A549 (cell line): ENCODE data around the gene MYLK. TPM values are rescaled to one million over a fixed set of nuclear protein-coding genes. Genes with fewer than 3 reads are reported as not detected.

Experiments
- ATAC-seq, 2 experiments: fragments of 200-7000 bp in 1 of 2; fragments of >200 bp in 1 of 2; cut with Nextera tagmentation in 1 of 2; cut with Tn5 transposase in 1 of 2; 3 replicates each; pipeline versions ENCODE4 v1.8.0 to v1.9.1; 2018 to 2020; ENCODE audit warnings: mild to moderate bottlenecking in 1 of 2, moderate library complexity in 1 of 2
- CTCF ChIA-PET: fragments of 300-600 bp; sonication (Branson Sonifier 250); formaldehyde crosslinking; extraction: SDS; loops from one replicate; lab custom pipeline; 2021; ENCODE audit warnings: antibody characterized with exemption, inconsistent platforms; lab: Yijun Ruan, JAX
- POLR2A ChIA-PET: fragments of 350-600 bp; formaldehyde crosslinking; extraction: SDS; loops from one replicate; lab custom pipeline; 2021; ENCODE audit warnings: antibody characterized with exemption, inconsistent platforms; lab: Yijun Ruan, JAX
- DNase-seq, 2 experiments: peaks; one replicate each; pipeline versions ENCODE4 v3.0.0 to v3.0.0-alpha.2; 2011 to 2016; ENCODE audit warnings: low read depth in 1 of 2, low spot score in 1 of 2
- FAIRE-seq: peaks from 2 replicates; lab custom pipeline; 2011; peaks lifted over from hg19 to GRCh38; lab: Jason Lieb, UNC
- H3K27ac ChIP-seq, 2 experiments: fragments of >200 bp; sonication (Bioruptor Twin); formaldehyde crosslinking; 3 replicates each; pipeline ENCODE4 v1.5.1; 2016 to 2017
- H3K4me1 ChIP-seq: fragments of >200 bp; sonication (Bioruptor Twin); formaldehyde crosslinking; 3 replicates; pipeline ENCODE4 v1.6.1; 2016
- H3K4me2 ChIP-seq: fragments of >200 bp; sonication (Bioruptor Twin); formaldehyde crosslinking; 3 replicates; pipeline ENCODE4 v1.6.1; 2016
- H3K4me3 ChIP-seq: fragments of >200 bp; sonication (Bioruptor Twin); formaldehyde crosslinking; 3 replicates; pipeline ENCODE4 v1.5.1; 2016
- H3K9me3 ChIP-seq: fragments of >200 bp; sonication (Bioruptor Twin); formaldehyde crosslinking; 3 replicates; pipeline ENCODE4 v1.6.1; 2016
- BHLHE40 ChIP-seq: IDR thresholded peaks from 2 replicates; pipeline ENCODE4 v1.6.1; 2012; ENCODE audit warnings: low read depth, low read length, inconsistent platforms
- CBX2 ChIP-seq: fragments of 200-600 bp; sonication (generic); IDR thresholded peaks from 2 replicates; pipeline ENCODE4 v1.6.1; 2016; ENCODE audit warnings: low read depth, mild to moderate bottlenecking, borderline replicate concordance
- CBX8 ChIP-seq: fragments of 200-600 bp; sonication (generic); IDR thresholded peaks from 2 replicates; pipeline ENCODE4 v1.6.1; 2016
- CHD4 ChIP-seq: fragments of 200-600 bp; sonication (generic); IDR thresholded peaks from 2 replicates; pipeline ENCODE4 v1.6.1; 2016; ENCODE audit warnings: antibody characterized with exemption, mild to moderate bottlenecking, borderline replicate concordance
- EHF ChIP-seq: fragments of 250-450 bp; sonication (Bioruptor Pico); IDR thresholded peaks from 2 replicates; pipeline ENCODE4 v1.5.0; 2020; ENCODE audit warnings: mild to moderate bottlenecking
- EHMT2 ChIP-seq: fragments of 200-600 bp; sonication (generic); IDR thresholded peaks from 2 replicates; pipeline ENCODE4 v1.6.1; 2016; ENCODE audit warnings: antibody characterized with exemption, low read depth, mild to moderate bottlenecking, moderate library complexity
- FOSB ChIP-seq: fragments of 250-450 bp; sonication (Bioruptor Pico); IDR thresholded peaks from 2 replicates; pipeline ENCODE4 v1.5.0; 2020; ENCODE audit warnings: mild to moderate bottlenecking, moderate library complexity
- HES2 ChIP-seq: fragments of >200 bp; sonication (Bioruptor Twin); formaldehyde crosslinking; IDR thresholded peaks from 2 replicates; pipeline ENCODE4 v1.6.1; 2016
- HOXB5 ChIP-seq: fragments of 250-450 bp; sonication (Bioruptor Pico); IDR thresholded peaks from 2 replicates; pipeline ENCODE4 v1.5.0; 2020; ENCODE audit warnings: mild to moderate bottlenecking, moderate library complexity
- KDM1A ChIP-seq: fragments of 200-600 bp; sonication (generic); IDR thresholded peaks from 2 replicates; pipeline ENCODE4 v1.6.1; 2016; ENCODE audit warnings: low read depth, mild to moderate bottlenecking
- MYC ChIP-seq: IDR thresholded peaks from 2 replicates; pipeline ENCODE4 v1.6.1; 2012; ENCODE audit warnings: mild to moderate bottlenecking, inconsistent platforms, low read length, improper control_type of control experiment, borderline replicate concordance
- NPAS2 ChIP-seq: fragments of 250-450 bp; sonication (Bioruptor Pico); IDR thresholded peaks from 2 replicates; pipeline ENCODE4 v1.8.0; 2022; ENCODE audit warnings: mild to moderate bottlenecking, moderate library complexity, borderline replicate concordance
- NR3C1 ChIP-seq: fragments of >200 bp; sonication (Bioruptor Twin); formaldehyde crosslinking; IDR thresholded peaks from 3 replicates; pipeline ENCODE4 v1.6.1; 2017
- PBX3 ChIP-seq: IDR thresholded peaks from 2 replicates; pipeline ENCODE4 v1.6.1; 2012
- POLR2A ChIP-seq: IDR thresholded peaks from 2 replicates; pipeline ENCODE4 v1.6.1; 2012; ENCODE audit warnings: mild to moderate bottlenecking, low read length
- POLR2AphosphoS2 ChIP-seq: conservative IDR thresholded peaks from 2 replicates; pipeline ENCODE4 v1.6.1; 2012; ENCODE audit warnings: low read length, improper control_type of control experiment, inconsistent platforms
- RAD21 ChIP-seq, 2 experiments: fragments of >200 bp in 1 of 2; sonication (Bioruptor Twin) in 1 of 2; formaldehyde crosslinking in 1 of 2; IDR thresholded peaks in 1 of 2; conservative IDR thresholded peaks in 1 of 2; 2 replicates in 1 of 2; 3 replicates in 1 of 2; pipeline ENCODE4 v1.6.1; 2012 to 2018; ENCODE audit warnings: inconsistent platforms in 1 of 2
- RARB ChIP-seq: fragments of 250-450 bp; sonication (Bioruptor Pico); IDR thresholded peaks from 2 replicates; pipeline ENCODE4 v1.8.0; 2021; ENCODE audit warnings: mild to moderate bottlenecking, moderate library complexity
- REST ChIP-seq: fragments of 200-600 bp; sonication (generic); IDR thresholded peaks from 2 replicates; pipeline ENCODE4 v1.6.1; 2016; ENCODE audit warnings: antibody characterized with exemption, mild to moderate bottlenecking, moderate library complexity
- SMC3 ChIP-seq: fragments of >200 bp; sonication (Bioruptor Twin); formaldehyde crosslinking; IDR thresholded peaks from 3 replicates; pipeline ENCODE4 v1.6.1; 2018; ENCODE audit warnings: inconsistent platforms
- SREBF2 ChIP-seq: fragments of 450-650 bp; IDR thresholded peaks from 2 replicates; pipeline ENCODE4 v1.6.1; 2014; ENCODE audit warnings: mild to moderate bottlenecking, moderate library complexity
- TP53 ChIP-seq: fragments of 250-450 bp; sonication (Bioruptor Pico); IDR thresholded peaks from 2 replicates; pipeline ENCODE4 v1.5.0; 2021; ENCODE audit warnings: mild to moderate bottlenecking, moderate library complexity
- ZFP36 ChIP-seq: fragments of 450-650 bp; IDR thresholded peaks from 2 replicates; pipeline ENCODE4 v1.6.1; 2014; ENCODE audit warnings: borderline replicate concordance; ENCODE audit not compliant: partially characterized antibody
- WGBS: methylation state at CpG from one replicate; pipeline ENCODE4 v1.1.6; 2017; ENCODE audit errors: missing lambda C conversion rate; 5-methylcytosine and 5-hydroxymethylcytosine counted together
- polyA plus RNA-seq, 4 experiments: library from polyadenylated mRNA; depleted of rRNA in 3 of 4; stranded (reverse); fragments of >200 nt; fragmentation: RNase III in 1 of 4; extraction: RNeasy Plus Mini Kit Qiagen cat#74134 plus additional on column Dnase treatment in 1 of 4; gene quantifications; 2 replicates in 3 of 4; 3 replicates in 1 of 4; pipeline ENCODE4 v1.2.3, GENCODE V29; 2011 to 2017

Gene MYLK
- polyA plus RNA-seq, 2 of the 4 experiments (the other 2 are of a cell fraction): 16.9 to 17.4 TPM

- H3K4me1 ChIP-seq: 0 out of 3 replicates have a peak, but pooled peaks cover 5% of the 10 kb centered on the region
- TF ChIP-seq EHF (no peak), ZFP36 (no peak), TP53 (no peak), EHMT2 (no peak), POLR2A (no peak), HES2 (no peak), HOXB5 (CRISPR knock-in tag) (no peak), CBX2 (no peak), NPAS2 (CRISPR knock-in tag) (no peak), RARB (no peak), SREBF2 (no peak), RAD21 (conservative IDR thresholded peaks at IDR 0.05 in 1 of 2, IDR thresholded peaks at IDR 0.05 in 1 of 2) (no peak), CHD4 (no peak), NR3C1 (no peak), PBX3 (no peak), POLR2AphosphoS2 (no peak), SMC3 (no peak), BHLHE40 (no peak), REST (no peak), FOSB (no peak)
- TF ChIP-seq, all 56 proteins: peak for 0
- 87% methylated on average over 3 of the region's 3 CpGs for WGBS
- FAIRE-seq (no peak), DNase-seq (no peak), ATAC-seq (no peak)
- no peak overlapping the region for H3K4me2 ChIP-seq
- H3K9me3 ChIP-seq: peaks cover 39% of the 10 kb centered on the region
- CTCF ChIA-PET: interaction anchor here (0.9 kb wide), 1 partner anchor 51 kb away, joined by 3 read pairs; no protein-coding TSS in a partner anchor
- POLR2A ChIA-PET: no interaction called here
- no peak overlapping the region for H3K27ac ChIP-seq
- H3K4me3 ChIP-seq: no peak overlapping the region
Observed at GRCh38 chr3:123590685-123591450, 293.3 kb downstream of the MYLK start.

- ChIA-PET CTCF (interaction anchor here (0.8 to 1.6 kb wide), 5 partner anchors 11 to 115 kb away, joined by 3 to 5 read pairs (median 4); no protein-coding TSS in a partner anchor), POLR2A (no interaction called here)
- ATAC-seq (no peak), FAIRE-seq (no peak), DNase-seq (no peak)
- WGBS: 96% methylated on average over 2 of the region's 2 CpGs
- H3K9me3 ChIP-seq: peaks cover 39% of the 10 kb centered on the region
- TF ChIP-seq KDM1A: no peak
- no peak for TF ChIP-seq MYC
- no peak for TF ChIP-seq CBX8
- TF ChIP-seq TP53: no peak
- H3K4me1 ChIP-seq: peaks cover 18% of the 10 kb centered on the region
- no peak overlapping the region for H3K27ac ChIP-seq
- no peak overlapping the region for H3K4me2 ChIP-seq
- no peak overlapping the region for H3K4me3 ChIP-seq
Observed at GRCh38 chr3:123587401-123587800, 296.7 kb downstream of the MYLK start.
